G401 (cell line): Measurements from ENCODE around the gene NCKAP5L. TPM values are rescaled to one million over a fixed set of nuclear protein-coding genes. Genes with fewer than 3 reads are reported as not detected.

Source experiments
- DNase-seq: peaks from one replicate; pipeline ENCODE4 v3.0.0-alpha.2; 2015; ENCODE audit warnings: low spot score
- in situ Hi-C: cut with HindIII; loops from 2 replicates; pipeline ENCODE4 v1.10.0; 2016; ENCODE audit warnings: low sequenced_read_pairs, mixed read lengths
- total RNA-seq: library from RNA; depleted of rRNA; stranded (reverse); fragments of >200 nt; shearing (Covaris generic); gene quantifications from 2 replicates; pipeline ENCODE4 v1.2.3, GENCODE V29; 2014

The NCKAP5L gene
- total RNA-seq, 1 experiment from 2014 or later: 17.0 TPM

DNA sequence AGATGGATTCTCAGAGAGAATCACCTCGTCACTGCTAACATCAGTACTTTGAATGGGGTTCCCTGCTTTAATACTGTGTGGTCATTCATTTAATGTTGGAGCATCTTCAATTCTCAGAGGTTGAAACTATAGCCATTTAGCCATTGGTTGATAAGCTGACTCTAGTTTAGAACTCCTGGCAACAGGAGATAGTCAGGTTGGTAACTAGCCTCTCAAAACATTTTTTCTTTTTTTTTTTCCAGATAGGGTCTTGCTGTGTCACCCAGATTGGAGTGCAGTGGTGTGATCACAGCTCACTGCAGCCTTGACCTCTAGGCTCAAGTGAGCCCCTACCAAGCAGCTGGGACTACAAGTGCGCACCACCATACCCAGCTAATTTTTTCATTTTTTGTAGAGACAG lies 3.5 kb upstream of the NCKAP5L start:
- no peak for DNase-seq
- in situ Hi-C loops: no loop called here

DNA sequence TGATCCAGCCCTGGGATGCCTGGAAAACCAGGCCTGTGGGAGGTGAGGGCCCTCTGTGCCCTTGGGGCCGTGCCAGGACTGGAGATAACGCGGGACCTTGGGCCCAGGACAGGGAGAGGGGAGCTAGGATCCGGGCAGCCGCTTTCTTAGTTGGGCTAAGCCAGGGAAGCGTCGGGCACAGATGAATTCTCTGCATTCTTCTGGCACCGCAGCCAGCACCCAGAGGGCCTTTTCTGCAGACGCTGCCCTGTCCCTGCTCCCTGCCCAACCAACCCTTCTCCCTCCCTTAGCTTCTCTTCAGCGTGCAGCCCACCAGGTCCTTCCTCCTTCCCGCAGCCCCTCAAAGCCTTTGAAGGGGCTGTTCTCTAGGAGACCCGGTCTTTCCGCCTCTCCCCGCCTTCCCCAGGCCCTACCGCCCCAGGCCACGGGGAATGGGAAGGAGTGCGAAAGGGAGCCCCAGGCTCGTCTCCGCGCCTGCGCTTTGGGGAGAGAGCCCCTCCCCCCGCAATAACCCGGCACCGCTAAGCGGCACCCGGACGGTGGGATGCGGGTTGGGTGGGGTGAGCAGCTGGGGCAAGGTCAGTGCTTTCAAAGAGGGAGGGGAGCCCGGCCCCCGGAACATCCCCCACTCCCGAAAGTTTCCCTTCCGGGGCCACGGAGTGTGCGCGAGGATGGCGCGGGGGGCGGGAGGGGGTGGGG lies 663 bp downstream of the NCKAP5L start:
- peak; percentile 70 for DNase-seq
- in situ Hi-C loops: no loop called here

- in situ Hi-C loops: no loop called here
- DNase-seq: no peak
Measured at GRCh38 chr12:49827051-49827400, 1.2 kb downstream of the NCKAP5L start.

DNA sequence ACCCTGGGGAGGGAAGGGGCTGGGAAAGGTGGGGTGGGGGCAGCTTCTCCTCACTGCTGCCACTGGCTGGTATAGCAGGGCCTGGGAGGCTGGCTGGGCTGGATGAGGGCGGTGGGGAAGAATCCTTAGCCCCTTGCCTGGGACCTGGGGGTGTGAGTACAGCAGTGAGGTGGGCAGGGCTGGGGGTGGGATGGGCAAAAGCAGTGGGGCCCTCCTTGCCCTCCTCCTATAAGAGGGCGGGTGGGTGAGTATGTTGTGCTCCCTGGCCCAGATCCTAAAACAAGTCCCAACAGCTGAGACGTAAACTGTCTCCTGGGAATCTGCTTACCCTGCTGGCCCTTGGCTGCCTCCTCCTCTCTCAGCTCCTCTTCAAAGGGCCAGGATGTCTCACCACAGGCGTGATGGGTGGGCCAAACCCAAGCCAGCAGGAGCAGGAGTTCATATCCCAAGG lies 2.2 kb downstream of the NCKAP5L start:
- no peak for DNase-seq
- in situ Hi-C loops: no loop called here

DNA sequence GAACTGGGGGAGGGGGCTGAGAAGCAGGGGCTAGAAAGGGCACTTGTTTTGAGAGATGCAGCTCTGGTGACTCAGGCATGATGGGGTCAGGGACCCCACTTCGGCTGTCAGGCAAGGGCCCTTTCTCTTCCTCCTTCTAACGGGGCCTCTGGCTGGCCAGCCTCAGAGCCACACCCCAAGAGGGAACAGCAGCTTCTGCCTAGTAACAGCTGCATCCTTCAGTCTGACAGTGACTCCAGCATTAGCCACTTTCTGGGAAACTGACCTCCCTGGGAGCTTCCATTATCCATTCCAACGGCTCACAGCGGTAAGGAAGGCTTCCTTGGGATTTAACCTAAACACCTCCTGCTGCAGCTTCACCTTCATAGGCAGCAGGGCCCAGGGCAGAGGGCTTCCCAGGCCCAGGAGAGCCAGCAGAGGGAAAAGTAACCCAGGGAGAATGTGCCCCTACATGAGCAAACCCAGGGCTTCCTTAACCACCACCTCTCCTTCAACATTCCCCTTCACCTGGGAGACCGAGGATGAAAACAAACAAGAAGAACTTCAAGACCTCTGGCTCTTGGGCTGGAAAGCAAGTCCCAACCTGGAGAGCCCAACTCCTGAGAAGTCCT lies 2.7 kb downstream of the NCKAP5L start:
- DNase-seq: no peak
- in situ Hi-C loops: no loop called here

DNA sequence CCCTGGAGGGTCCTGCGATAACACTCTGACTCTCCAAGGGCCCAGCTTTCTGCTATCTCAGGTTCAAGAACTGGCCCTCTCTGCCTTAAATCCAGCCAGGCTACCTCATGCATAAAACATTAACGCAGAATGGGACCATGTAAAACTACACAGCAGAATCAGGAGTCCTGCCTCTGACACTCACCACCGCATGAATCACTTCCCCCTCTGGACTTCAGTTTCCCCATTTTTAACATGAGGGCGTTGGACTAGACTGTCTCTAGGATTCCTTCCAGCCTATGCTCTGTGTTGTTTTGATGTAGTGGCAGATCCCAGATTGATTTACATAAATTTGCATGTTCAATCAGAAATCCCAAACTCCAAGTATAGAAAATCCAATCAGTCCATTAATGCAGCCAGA lies 3.3 kb downstream of the NCKAP5L start:
- in situ Hi-C loops: no loop called here
- DNase-seq: no peak

DNA sequence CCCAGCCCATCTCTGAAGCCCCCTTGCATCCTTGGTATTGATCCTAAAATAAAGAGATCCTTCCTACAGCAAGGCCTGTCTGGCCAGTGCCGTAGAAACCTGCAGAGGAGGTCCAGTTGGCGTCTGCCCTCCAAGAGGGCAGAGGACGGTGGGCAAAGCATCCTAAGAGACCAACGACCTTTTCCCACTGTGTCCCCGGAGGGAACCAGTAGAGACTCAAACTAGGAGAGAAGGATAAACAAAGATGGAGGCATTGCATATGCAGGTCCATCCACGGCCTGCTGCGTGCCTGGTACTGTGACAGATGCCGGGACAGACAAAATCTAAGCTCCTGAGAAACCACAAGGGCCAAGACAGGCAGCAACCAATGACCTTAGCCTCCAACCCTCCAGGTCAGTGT lies 3.8 kb downstream of the NCKAP5L start:
- in situ Hi-C loops: no loop called here

GRCh38 chr12:49823951-49824350 lies 4.3 kb downstream of the NCKAP5L start:
- DNase-seq: no peak
- in situ Hi-C loops: no loop called here

More for the DNA sequence above, 3.8 kb downstream of the NCKAP5L start:
- no peak for DNase-seq

- in situ Hi-C loops: no loop called here
Measured at GRCh38 chr12:49823350-49823749, 4.9 kb downstream of the NCKAP5L start.

GRCh38 chr12:49821373-49822287 lies 6.6 kb downstream of the NCKAP5L start:
- DNase-seq: no peak
- in situ Hi-C loops: no loop called here

More at GRCh38 chr12:49823350-49823749, 4.9 kb downstream of the NCKAP5L start:
- DNase-seq: no peak

DNA sequence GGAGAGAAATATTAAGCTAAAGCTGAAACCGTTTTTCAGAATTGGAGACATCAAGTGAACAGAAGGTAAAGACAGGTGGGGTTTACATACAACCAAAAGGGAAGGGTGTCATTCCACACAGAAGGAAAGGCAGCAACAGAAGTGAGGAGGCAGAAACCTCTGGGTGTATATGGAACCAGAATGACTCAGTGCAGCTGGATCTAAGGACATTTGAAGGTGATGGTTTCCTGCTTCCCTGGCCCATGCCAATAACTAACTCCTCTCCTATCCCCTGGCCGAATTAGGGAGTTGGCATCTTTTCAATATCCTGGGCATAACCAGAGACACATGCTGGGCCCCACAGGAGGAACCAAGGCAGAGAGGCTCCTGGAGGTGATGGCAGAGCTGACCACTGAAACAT lies 8.4 kb downstream of the NCKAP5L start:
- no peak for DNase-seq
- in situ Hi-C loops: no loop called here

- in situ Hi-C loops: no loop called here
Measured at GRCh38 chr12:49818241-49818895, 9.8 kb downstream of the NCKAP5L start.

DNA sequence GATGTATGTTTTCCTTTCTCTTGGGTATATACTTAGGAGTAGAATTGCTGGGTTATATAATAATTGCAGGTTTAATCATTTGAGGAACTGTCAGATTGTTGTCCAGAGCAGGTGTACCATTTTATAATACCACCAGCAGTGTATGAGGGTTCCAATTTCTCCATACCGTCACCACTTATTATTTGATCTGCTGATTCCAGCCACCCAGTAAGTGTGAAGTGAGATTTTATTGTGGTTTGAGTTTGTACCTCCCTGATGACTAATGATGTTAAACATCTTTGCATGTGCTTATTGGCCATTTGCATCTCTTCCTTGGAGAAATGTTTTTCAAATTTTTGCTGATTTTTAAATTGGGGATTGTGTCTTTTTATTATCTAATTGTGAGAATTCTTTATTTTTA lies 15.1 kb downstream of the NCKAP5L start:
- no peak for DNase-seq
- in situ Hi-C loops: no loop called here

More at GRCh38 chr12:49818241-49818895, 9.8 kb downstream of the NCKAP5L start:
- DNase-seq: no peak

GRCh38 chr12:49811961-49812401 lies 16.2 kb downstream of the NCKAP5L start:
- no peak for DNase-seq
- in situ Hi-C loops: no loop called here

DNA sequence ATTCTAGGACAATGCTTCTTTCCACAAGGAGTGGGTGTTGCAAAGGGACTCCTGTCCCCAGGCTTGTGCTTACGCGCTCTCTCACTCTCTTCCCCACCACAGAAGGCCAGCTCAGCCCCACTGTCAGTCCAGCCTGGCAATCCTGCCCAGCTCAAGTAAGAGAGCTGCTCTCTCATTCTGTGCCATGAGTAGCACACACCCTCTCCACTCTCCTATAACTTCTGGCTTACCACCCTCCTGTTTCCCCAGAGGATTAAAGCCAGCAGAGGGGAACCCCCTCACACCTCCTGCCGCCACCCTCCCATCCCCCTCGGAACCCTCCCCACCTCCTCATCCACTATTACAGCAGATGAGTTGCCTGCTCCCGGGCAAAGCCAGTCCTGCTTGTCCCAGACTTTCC lies 17.1 kb downstream of the NCKAP5L start:
- in situ Hi-C loops: no loop called here
- DNase-seq: no peak

DNA sequence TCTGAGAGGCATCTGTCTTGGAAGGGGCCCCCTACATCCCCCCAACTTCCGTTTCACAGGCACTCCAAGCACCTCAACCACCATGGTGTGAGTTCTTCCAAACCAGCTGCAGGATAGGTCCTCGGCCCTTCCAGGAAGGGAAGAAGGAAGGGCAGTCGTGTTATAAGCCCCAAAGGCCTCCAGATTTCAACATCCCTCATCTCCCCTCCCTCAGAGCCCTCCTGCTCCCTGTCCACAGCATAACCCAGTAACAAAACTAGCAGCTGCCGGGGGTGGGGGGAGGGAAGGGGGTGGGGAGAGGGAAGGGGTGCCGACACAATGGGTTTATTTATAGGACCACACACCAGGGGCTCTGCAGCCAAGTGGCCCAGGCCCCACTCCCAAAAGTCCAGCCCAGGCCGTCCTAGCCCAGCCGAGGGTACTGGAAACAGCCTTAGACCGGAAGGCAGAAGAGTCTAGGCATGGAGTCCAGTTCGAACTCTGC lies 18.3 kb downstream of the NCKAP5L start:
- no peak for DNase-seq
- in situ Hi-C loops: no loop called here

DNA sequence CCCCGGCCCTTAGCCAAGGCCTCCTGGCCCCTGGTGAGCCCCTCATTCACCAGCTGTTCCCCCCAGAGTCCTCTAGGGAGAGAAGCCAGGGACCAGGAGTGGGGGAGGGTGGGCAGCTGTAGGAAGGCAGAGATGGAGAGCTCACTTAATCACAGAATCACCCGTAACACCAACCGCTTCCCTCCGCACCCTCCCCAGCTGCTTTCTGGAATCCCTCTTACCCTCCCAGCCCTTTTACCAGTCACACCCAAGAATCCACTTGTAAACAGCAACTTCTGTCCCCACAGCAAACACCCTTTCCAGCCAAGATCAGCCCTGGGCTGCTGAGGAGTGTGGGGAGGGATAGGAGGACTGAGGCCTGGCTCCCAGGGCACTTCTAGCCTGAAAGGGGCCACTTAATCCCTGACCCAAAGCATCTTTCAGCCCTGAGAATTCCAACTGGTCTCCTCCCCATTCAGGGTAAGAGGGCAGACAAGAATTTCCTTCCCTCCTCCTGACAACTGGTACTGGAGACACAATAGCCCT lies 18.8 kb downstream of the NCKAP5L start:
- in situ Hi-C loops: no loop called here
- DNase-seq: no peak

DNA sequence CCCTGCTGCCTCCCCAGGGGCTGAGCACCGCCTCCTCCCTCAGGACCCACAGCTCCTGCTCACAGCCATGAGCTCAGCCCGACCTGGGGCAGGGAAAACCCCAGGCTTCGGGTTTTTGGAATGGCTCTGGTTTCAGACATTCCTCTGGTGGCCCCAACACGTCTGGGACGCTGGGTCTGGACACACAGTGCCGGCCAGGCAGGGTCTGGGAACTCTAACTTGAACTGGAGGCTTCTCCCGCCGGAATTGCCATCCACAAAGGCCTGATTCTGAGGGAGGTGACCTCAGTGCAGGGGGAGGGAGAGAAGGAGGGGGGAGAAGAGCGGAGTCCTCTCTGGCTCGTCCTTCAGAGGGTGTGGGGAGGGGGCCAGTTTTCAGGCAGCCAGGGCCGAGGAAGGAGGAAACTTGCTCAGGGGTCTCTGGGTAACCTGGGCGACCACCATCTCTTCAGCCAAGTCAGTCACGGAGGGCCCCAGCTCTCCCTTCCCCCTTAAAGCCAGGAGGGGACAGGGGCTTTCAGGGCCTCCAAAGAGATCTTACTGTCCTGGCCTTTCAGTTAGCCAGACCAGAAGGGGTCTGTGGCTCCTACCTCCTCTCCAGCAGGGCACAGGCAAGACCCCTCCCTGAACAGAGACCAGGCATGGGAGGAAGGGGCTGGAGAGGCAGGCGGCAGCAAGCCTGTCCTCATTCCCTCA lies 19.4 kb downstream of the NCKAP5L start:
- in situ Hi-C loops: no loop called here
- no peak for DNase-seq
